HG02938 (cell line): ENCODE measurements around the gene SYCE3.
"Not testable (repeated sequence)": the region's sequence is repeated elsewhere in the genome, so short reads cannot be mapped to it uniquely, and the experiment has no call there.

ENCODE experiments used
- ATAC-seq: cut with Tn5 transposase; IDR thresholded peaks from one replicate; pipeline ENCODE4 v1.9.1; 2021; ENCODE audit warnings: mild to moderate bottlenecking, moderate library complexity; ENCODE audit not compliant: unreplicated experiment

SYCE3 gene

GRCh38 chr22:50522806-50523438 lies 39.8 kb downstream of the SYCE3 start:
- ATAC-seq: no peak

- ATAC-seq: no peak
Observed at GRCh38 chr22:50522208-50522805, 40.4 kb downstream of the SYCE3 start.

- ATAC-seq: no peak
Observed at GRCh38 chr22:50521710-50522109, 41.0 kb downstream of the SYCE3 start.

GRCh38 chr22:50520826-50521453 lies 41.8 kb downstream of the SYCE3 start:
- ATAC-seq: no peak

- not testable (repeated sequence) for ATAC-seq
Observed at GRCh38 chr22:50520184-50520583, 42.5 kb downstream of the SYCE3 start.

- ATAC-seq: no peak
Observed at GRCh38 chr22:50519151-50519550, 43.6 kb downstream of the SYCE3 start.

GRCh38 chr22:50518606-50519005 lies 44.1 kb downstream of the SYCE3 start:
- ATAC-seq: no peak

GRCh38 chr22:50517495-50518260 lies 45.0 kb downstream of the SYCE3 start:
- ATAC-seq: no peak

GRCh38 chr22:50516891-50517290 lies 45.8 kb downstream of the SYCE3 start:
- no peak for ATAC-seq

GRCh38 chr22:50516068-50516467 lies 46.7 kb downstream of the SYCE3 start:
- no peak for ATAC-seq

GRCh38 chr22:50513175-50513574 lies 49.5 kb downstream of the SYCE3 start:
- no peak for ATAC-seq

- ATAC-seq: no peak
Observed at GRCh38 chr22:50508897-50509296, 53.8 kb downstream of the SYCE3 start.

GRCh38 chr22:50507991-50508884 lies 54.5 kb downstream of the SYCE3 start, which contains the start of gene NCAPH2:
Gene NCAPH2 (plus strand): TSS chr22:50508224. CDS start chr22:50508338, 114 bp downstream.
- peak; percentile 50 for ATAC-seq

GRCh38 chr22:50507421-50507990 lies 55.2 kb downstream of the SYCE3 start, which contains the start of gene LMF2:
Gene LMF2 (minus strand): TSS chr22:50507702. CDS start chr22:50507675, 27 bp downstream.
- peak; percentile 46 for ATAC-seq

GRCh38 chr22:50506611-50507420 lies 55.9 kb downstream of the SYCE3 start:
- peak; percentile 7 for ATAC-seq

- ATAC-seq: no peak
Observed at GRCh38 chr22:50505776-50506610, 56.7 kb downstream of the SYCE3 start.

GRCh38 chr22:50505276-50505775 lies 57.4 kb downstream of the SYCE3 start:
- no peak for ATAC-seq
